H1 (cell line): ENCODE results near the gene ANKRD6. TPM values are rescaled to one million over a fixed set of nuclear protein-coding genes. Genes with fewer than 3 reads are reported as not detected.

ENCODE experiments used
- CTCF ChIA-PET: fragments of 300-600 bp; sonication (Branson Sonifier 250); formaldehyde crosslinking; loops from one replicate; lab custom pipeline; 2021; ENCODE audit not compliant: partially characterized antibody; lab: Charles Lee
- POLR2A ChIA-PET: fragments of 300-600 bp; sonication (Branson Sonifier 250); formaldehyde crosslinking; loops from one replicate; lab custom pipeline; 2021; ENCODE audit warnings: inconsistent platforms; ENCODE audit not compliant: partially characterized antibody; lab: Charles Lee
- DNase-seq, 2 experiments: peaks; one replicate each; pipeline versions ENCODE4 v3.0.0 to v3.0.0-alpha.2; 2010 to 2022; ENCODE audit warnings: low spot score in 2 of 2, low read depth in 1 of 2, mixed read lengths in 1 of 2
- FAIRE-seq: peaks from 2 replicates; lab custom pipeline; 2011; peaks lifted over from hg19 to GRCh38; lab: Jason Lieb, UNC
- H2AFZ ChIP-seq: 2 replicates; pipeline ENCODE4 v1.8.1; 2012; ENCODE audit warnings: low read length, inconsistent platforms
- H2AK5ac ChIP-seq: 2 replicates; pipeline ENCODE4 v1.6.1; 2013; ENCODE audit warnings: low read depth, low read length
- H2BK120ac ChIP-seq: replicated peaks from 2 replicates; pipeline ENCODE3; 2013; ENCODE audit warnings: low read depth, low read length, inconsistent platforms
- H2BK12ac ChIP-seq: 2 replicates; pipeline ENCODE4 v1.6.1; 2013; ENCODE audit warnings: low read depth, low read length
- H2BK15ac ChIP-seq: 2 replicates; pipeline ENCODE4 v1.6.1; 2013; ENCODE audit warnings: low read length
- H2BK20ac ChIP-seq: 2 replicates; pipeline ENCODE4 v1.6.1; 2013; ENCODE audit warnings: low read length
- H2BK5ac ChIP-seq: 2 replicates; pipeline ENCODE4 v1.6.1; 2013; ENCODE audit warnings: low read depth, low read length
- H3K14ac ChIP-seq: 2 replicates; pipeline ENCODE4 v1.6.1; 2013; ENCODE audit warnings: inconsistent platforms; ENCODE audit not compliant: insufficient read length
- H3K18ac ChIP-seq: 2 replicates; pipeline ENCODE4 v1.6.1; 2013; ENCODE audit warnings: low read length; ENCODE audit errors: extremely low read depth
- H3K23ac ChIP-seq: 2 replicates; pipeline ENCODE4 v1.6.1; 2013; ENCODE audit warnings: inconsistent platforms; ENCODE audit not compliant: insufficient read length
- H3K23me2 ChIP-seq: 2 replicates; pipeline ENCODE4 v1.6.1; 2013; ENCODE audit warnings: low read depth, low read length
- H3K27ac ChIP-seq: 2 replicates; pipeline ENCODE4 v1.6.1; 2011; ENCODE audit warnings: low read depth, low read length, inconsistent platforms
- H3K27me3 ChIP-seq, 4 experiments: replicated peaks in 1 of 4; 1 replicate in 1 of 4; 2 replicates in 3 of 4; pipeline versions ENCODE4 v1.6.1 to v1.8.1; 2011 to 2013; ENCODE audit warnings: low read length in 3 of 4, mild to moderate bottlenecking in 3 of 4, inconsistent platforms in 2 of 4, mixed read lengths in 2 of 4, moderate library complexity in 1 of 4; ENCODE audit not compliant: control insufficient read depth in 3 of 4, insufficient read depth in 3 of 4; ENCODE audit errors: extremely low read depth in 1 of 4
- H3K36me3 ChIP-seq, 4 experiments: 2 replicates each; pipeline versions ENCODE4 v1.6.1 to v1.8.1; 2011 to 2013; ENCODE audit warnings: mild to moderate bottlenecking in 4 of 4, low read length in 3 of 4, moderate library complexity in 2 of 4, control low read depth in 1 of 4, inconsistent platforms in 1 of 4; ENCODE audit not compliant: insufficient read depth in 4 of 4, control insufficient read depth in 2 of 4
- H3K4ac ChIP-seq: replicated peaks from 2 replicates; pipeline ENCODE3; 2013; ENCODE audit warnings: low read length, low read depth, mixed read lengths, inconsistent platforms; ENCODE audit not compliant: insufficient read length
- H3K4me1 ChIP-seq, 4 experiments: replicated peaks in 1 of 4; 1 replicate in 1 of 4; 2 replicates in 3 of 4; pipeline versions ENCODE4 v1.6.1 to v1.8.1; 2011 to 2013; ENCODE audit warnings: low read length in 3 of 4, inconsistent platforms in 2 of 4, mixed read lengths in 1 of 4; ENCODE audit not compliant: insufficient read depth in 4 of 4, control insufficient read depth in 3 of 4
- H3K4me2 ChIP-seq, 2 experiments: 2 replicates each; pipeline versions ENCODE4 v1.6.1 to v1.8.1; 2011 to 2013; ENCODE audit warnings: low read depth in 2 of 2, low read length in 2 of 2, control low read depth in 1 of 2, inconsistent platforms in 1 of 2, mild to moderate bottlenecking in 1 of 2; ENCODE audit not compliant: insufficient read depth in 1 of 2
- H3K4me3 ChIP-seq, 4 experiments: fragments of 200-600, 300-600 bp in 1 of 4; sonication (generic), shearing (Covaris generic), sonication (Bioruptor Twin) in 1 of 4; 2 replicates each; pipeline versions ENCODE4 v1.5.1 to v1.8.1; 2011 to 2016; ENCODE audit warnings: low read length in 4 of 4, low read depth in 3 of 4, control low read depth in 2 of 4, inconsistent platforms in 2 of 4, mild to moderate bottlenecking in 2 of 4, mixed read lengths in 1 of 4, moderate library complexity in 1 of 4; ENCODE audit not compliant: insufficient read depth in 2 of 4; ENCODE audit errors: extremely low read depth in 1 of 4
- H3K56ac ChIP-seq: replicated peaks from 2 replicates; pipeline ENCODE3; 2013; ENCODE audit warnings: low read depth, mild to moderate bottlenecking, mixed read lengths, low read length, inconsistent platforms; ENCODE audit not compliant: insufficient read length
- H3K79me1 ChIP-seq: 2 replicates; pipeline ENCODE4 v1.6.1; 2013; ENCODE audit warnings: low read depth, low read length, control low read depth
- H3K79me2 ChIP-seq, 2 experiments: 2 replicates each; pipeline versions ENCODE4 v1.6.1 to v1.8.1; 2012 to 2013; ENCODE audit warnings: low read length in 2 of 2, mild to moderate bottlenecking in 2 of 2, inconsistent platforms in 1 of 2; ENCODE audit not compliant: insufficient read depth in 2 of 2, control insufficient read depth in 1 of 2
- H3K9ac ChIP-seq, 4 experiments: replicated peaks in 1 of 4; 1 replicate in 1 of 4; 2 replicates in 3 of 4; pipeline versions ENCODE4 v1.6.1 to v1.8.1; 2011 to 2013; ENCODE audit warnings: low read depth in 3 of 4, low read length in 3 of 4, control low read depth in 2 of 4, mild to moderate bottlenecking in 2 of 4, moderate library complexity in 2 of 4, inconsistent platforms in 1 of 4; ENCODE audit errors: extremely low read depth in 1 of 4
- H3K9me3 ChIP-seq, 2 experiments: 2 replicates each; pipeline versions ENCODE4 v1.6.1 to v1.8.1; 2012 to 2013; ENCODE audit warnings: mild to moderate bottlenecking in 2 of 2, moderate library complexity in 2 of 2, control low read depth in 1 of 2, inconsistent platforms in 1 of 2, low read depth in 1 of 2, low read length in 1 of 2, mixed read lengths in 1 of 2; ENCODE audit not compliant: insufficient read depth in 2 of 2
- H4K20me1 ChIP-seq, 2 experiments: replicated peaks in 1 of 2; 2 replicates each; pipeline versions ENCODE3 to v1.8.1; 2011 to 2013; ENCODE audit warnings: inconsistent platforms in 2 of 2, low read length in 2 of 2, mild to moderate bottlenecking in 1 of 2; ENCODE audit not compliant: insufficient read depth in 2 of 2, control insufficient read depth in 1 of 2
- H4K5ac ChIP-seq: 2 replicates; pipeline ENCODE4 v1.6.1; 2013; ENCODE audit warnings: low read length, low read depth, mixed read lengths, inconsistent platforms; ENCODE audit not compliant: insufficient read length
- H4K8ac ChIP-seq: 2 replicates; pipeline ENCODE4 v1.8.0; 2013; ENCODE audit warnings: mild to moderate bottlenecking, moderate library complexity, low read length, inconsistent platforms; ENCODE audit not compliant: insufficient read depth; ENCODE audit errors: extremely low read depth
- H4K91ac ChIP-seq: replicated peaks from 2 replicates; pipeline ENCODE3; 2013; ENCODE audit warnings: low read length, mixed read lengths, inconsistent platforms; ENCODE audit not compliant: insufficient read length
- ASH2L ChIP-seq: fragments of 200-600, 300-600 bp; sonication (generic); IDR thresholded peaks from one replicate; pipeline ENCODE4 v1.7.1; 2017; ENCODE audit warnings: low read length
- EGR1 ChIP-seq: IDR thresholded peaks from 2 replicates; pipeline ENCODE4 v1.6.1; 2011; ENCODE audit warnings: low read depth, low read length, borderline replicate concordance
- FOSL1 ChIP-seq: IDR thresholded peaks from 2 replicates; pipeline ENCODE4 v1.6.1; 2011; ENCODE audit warnings: mild to moderate bottlenecking, low read depth, low read length, moderate library complexity; ENCODE audit not compliant: insufficient read depth
- JUND ChIP-seq: IDR thresholded peaks from 2 replicates; pipeline ENCODE4 v1.6.1; 2011; ENCODE audit warnings: mild to moderate bottlenecking, improper control_type of control experiment, low read length
- KDM1A ChIP-seq: fragments of 200-600, 300-600 bp; sonication (generic); IDR thresholded peaks from 2 replicates; pipeline ENCODE4 v1.7.1; 2016; ENCODE audit warnings: mild to moderate bottlenecking, low read length, borderline replicate concordance
- KDM5A ChIP-seq: fragments of 200-600 bp; IDR thresholded peaks from 2 replicates; pipeline ENCODE4 v1.7.1; 2012; ENCODE audit warnings: mild to moderate bottlenecking, low read length, inconsistent platforms, mixed read lengths
- MAFK ChIP-seq: IDR thresholded peaks from 2 replicates; pipeline ENCODE4 v1.6.1; 2012; ENCODE audit warnings: low read depth, mild to moderate bottlenecking, improper control_type of control experiment, low read length
- SIX5 ChIP-seq: IDR thresholded peaks from 2 replicates; pipeline ENCODE4 v1.6.1; 2011; ENCODE audit warnings: mild to moderate bottlenecking, low read depth, low read length
- TAF1 ChIP-seq: IDR thresholded peaks from 2 replicates; pipeline ENCODE4 v1.6.1; 2011; ENCODE audit warnings: mild to moderate bottlenecking, low read depth, low read length
- TEAD4 ChIP-seq: IDR thresholded peaks from 2 replicates; pipeline ENCODE4 v1.6.1; 2012; ENCODE audit warnings: low read depth, low read length, inconsistent platforms, mixed read lengths
- WGBS, 2 experiments: shearing (Covaris generic) in 1 of 2; methylation state at CpG; one replicate each; pipeline versions ENCODE4 v1.1.6 to v1.1.7; 2013 to 2015; ENCODE audit warnings: low lambda C conversion rate in 2 of 2, mixed read lengths in 2 of 2, inconsistent platforms in 1 of 2, low coverage in 1 of 2, missing lambda C conversion rate in 1 of 2; ENCODE audit not compliant: insufficient replicate concordance in 2 of 2, insufficient coverage in 1 of 2, insufficient read length in 1 of 2; ENCODE audit errors: extremely low coverage in 1 of 2, missing lambda C conversion rate in 1 of 2; 5-methylcytosine and 5-hydroxymethylcytosine counted together
- polyA plus RNA-seq, 7 experiments: library from polyadenylated mRNA; depleted of rRNA in 3 of 7; stranded (reverse) in 5 of 7; unstranded in 2 of 7; fragments of >200 nt in 5 of 7; fragments of 200-250 nt in 2 of 7; gene quantifications; 1 replicate in 5 of 7; 2 replicates in 1 of 7; 4 replicates in 1 of 7; pipeline versions ENCODE4 v1.2.1 to v1.2.3, GENCODE V29; 2011 to 2013; ENCODE audit warnings: missing spikeins in 2 of 7, mixed read lengths in 2 of 7
- total RNA-seq: library from RNA; stranded (reverse); fragmentation: NEBNext Ultra II Directional; extraction: Animal tissue kit (Norgen Biotek cat#: 25700); gene quantifications from 2 replicates; pipeline ENCODE4 v1.2.1, GENCODE V29; 2021

ANKRD6 gene
- total and polyA plus RNA-seq, 2 of the 8 experiments (the other 6 are each of a cell fraction or from before 2014, with no cell fraction given): 5.9 to 12.8 TPM

DNA sequence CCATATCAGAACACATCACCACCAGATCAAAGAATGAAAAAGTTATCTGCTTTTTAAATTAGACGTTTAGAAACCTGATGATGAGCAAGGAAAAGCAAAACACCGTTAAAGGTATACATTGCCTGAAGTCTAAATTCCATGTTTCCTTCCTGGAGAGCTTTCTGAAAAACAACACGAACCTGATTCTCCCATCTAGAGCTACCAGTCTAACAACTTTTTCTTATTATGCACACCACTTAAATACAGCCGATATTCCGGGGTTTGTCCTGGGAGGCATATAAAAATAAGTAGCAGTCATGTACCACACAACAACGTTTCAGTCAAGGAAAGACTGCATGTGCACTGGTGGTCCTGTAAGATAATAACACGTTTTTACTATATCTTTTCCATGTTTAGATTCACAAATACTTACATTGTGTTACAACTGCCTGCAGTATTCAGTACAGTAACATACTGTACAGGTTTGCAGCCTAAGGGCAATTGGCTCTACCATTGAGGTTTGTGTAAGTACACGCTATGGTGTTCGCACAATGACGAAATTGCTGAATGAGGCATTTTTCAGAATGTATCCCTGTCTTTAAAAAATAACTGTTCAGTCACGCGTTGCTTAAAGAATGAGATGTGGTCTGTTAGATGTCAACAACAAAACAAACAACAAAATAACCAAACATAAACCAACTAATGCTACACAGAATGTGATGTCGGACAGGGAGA, 224.7 kb downstream of the ANKRD6 start:
- FAIRE-seq (no peak), DNase-seq (no peak)
- Histone ChIP-seq H2AK5ac (no peak overlapping the region), H3K4me2 (no peak overlapping the region), H4K8ac (no peak overlapping the region), H3K23me2 (no peaks in the 10 kb centered on the region), H3K18ac (no peak overlapping the region), H2BK120ac (no peak overlapping the region), H3K9me3 (no peaks in the 10 kb centered on the region), H4K5ac (no peak overlapping the region), H2BK12ac (no peak overlapping the region), H3K4me1 (no peaks in the 10 kb centered on the region), H3K23ac (no peak overlapping the region), H3K79me1 (no peaks in the 10 kb centered on the region), H3K4me3 (no peak overlapping the region), H2BK20ac (no peak overlapping the region), H3K56ac (no peak overlapping the region), H2BK15ac (no peak overlapping the region), H3K79me2 (no peaks in the 10 kb centered on the region), H3K27ac (no peak overlapping the region), H3K4ac (no peak overlapping the region), H3K9ac (no peak overlapping the region), H4K20me1 (no peaks in the 10 kb centered on the region), H3K14ac (no peak overlapping the region), H3K36me3 (peaks cover 46 to 91% (median 86%) of the 10 kb centered on the region in 4 experiments), H3K27me3 (no peaks in the 10 kb centered on the region), H2AFZ (no peak overlapping the region), H4K91ac (no peak overlapping the region), H2BK5ac (no peak overlapping the region)
- ChIA-PET CTCF (no interaction called here), POLR2A (interaction anchor here (0.6 to 2.0 kb wide), 2 partner anchors 17 to 19 kb away, joined by 4 to 5 read pairs; partner anchors contain the start of gene LYRM2)
- no peak for TF ChIP-seq MAFK
- no peak for TF ChIP-seq FOSL1
- no peak for TF ChIP-seq JUND
- TF ChIP-seq TEAD4: no peak
- TF ChIP-seq SIX5: no peak
- TF ChIP-seq ASH2L: no peak
- no peak for TF ChIP-seq EGR1
- no peak for TF ChIP-seq KDM5A
- no peak for TF ChIP-seq TAF1
- TF ChIP-seq KDM1A: no peak
- 93% methylated on average over 13 of the region's 13 CpGs; no CpG with 5 or more reads in 1 of the 2 experiments for WGBS, 2 experiments
